Measurements from ENCODE around the gene MS4A2. TPM values are rescaled to one million over a fixed set of nuclear protein-coding genes. Genes with fewer than 3 reads are reported as not detected.

MS4A2 gene
- total RNA-seq, 1 experiment from 2014 or later, result not detected

- TF ChIP-seq TCF7L2 (IDR thresholded peaks at IDR 0.05; ENCODE audit: low read depth, low read length), result no peak
- no TSS peak for BruUV-seq (replicated peaks)
- no peaks in the 10 kb centered on the region for H3K4me1 ChIP-seq (ENCODE audit: control insufficient read depth, insufficient read depth, low read length)
- no peak overlapping the region for H3K4me3 ChIP-seq (ENCODE audit: low read depth in 2 of 2, low read length in 2 of 2)
- no peak overlapping the region for H3K27ac ChIP-seq (ENCODE audit: low read length)
- H3K36me3 ChIP-seq (ENCODE audit: control insufficient read depth, insufficient read depth, low read length), result no peaks in the 10 kb centered on the region
- no peaks in the 10 kb centered on the region for H3K27me3 ChIP-seq (ENCODE audit: control insufficient read depth, insufficient read depth, low read length)
- intact Hi-C loops (cut with micrococcal nuclease; ENCODE audit: unreplicated experiment), result no loop called here
- H3K9me3 ChIP-seq (ENCODE audit: control insufficient read depth, insufficient read depth, low read depth, low read length), result no peaks in the 10 kb centered on the region
- in situ Hi-C loops (cut with HindIII; ENCODE audit: low pct_unique_long_range_greater_than_20kb, low sequenced_read_pairs), result no loop called here
- ChIA-PET POLR2A (no interaction called here), CTCF (interaction anchor here (0.6 to 0.7 kb wide), 2 partner anchors 10 to 133 kb away, joined by 3 to 5 read pairs; no protein-coding TSS in a partner anchor)
- ATAC-seq, result no peak
- DNase-seq (ENCODE audit: low read depth, low spot score), result no peak
These were observed 29.9 kb downstream of the MS4A2 start for GRCh38 chr11:60118338-60118737.

- CTCF ChIA-PET, result no interaction called here
- no peaks in the 10 kb centered on the region for H3K27me3 ChIP-seq (ENCODE audit: control insufficient read depth, insufficient read depth, low read length)
- H3K4me3 ChIP-seq (ENCODE audit: low read depth in 2 of 2, low read length in 2 of 2), result no peak overlapping the region
- POLR2A ChIA-PET, result no interaction called here
- DNase-seq (ENCODE audit: low read depth, low spot score), result no peak
- intact Hi-C loops (cut with micrococcal nuclease; ENCODE audit: unreplicated experiment) (no loop called here), in situ Hi-C loops (cut with HindIII; ENCODE audit: low pct_unique_long_range_greater_than_20kb, low sequenced_read_pairs) (no loop called here)
- no peaks in the 10 kb centered on the region for H3K4me1 ChIP-seq (ENCODE audit: control insufficient read depth, insufficient read depth, low read length)
- H3K36me3 ChIP-seq (ENCODE audit: control insufficient read depth, insufficient read depth, low read length), result no peaks in the 10 kb centered on the region
- ATAC-seq, result no peak
- TF ChIP-seq REST (IDR thresholded peaks at IDR 0.05; ENCODE audit: insufficient read depth in 1 of 2, low read depth in 2 of 2, low read length in 1 of 2) (no peak), SIN3A (IDR thresholded peaks at IDR 0.05; ENCODE audit: borderline replicate concordance, insufficient read depth, low read depth, low read length) (no peak), TCF7L2 (IDR thresholded peaks at IDR 0.05; ENCODE audit: low read depth, low read length) (no peak)
- H3K27ac ChIP-seq (ENCODE audit: low read length), result no peak overlapping the region
- BruUV-seq (replicated peaks), result no TSS peak
- H3K9me3 ChIP-seq (ENCODE audit: control insufficient read depth, insufficient read depth, low read depth, low read length), result no peaks in the 10 kb centered on the region
These were observed 31.2 kb downstream of the MS4A2 start for GRCh38 chr11:60119710-60120109.

GRCh38 chr11:60121264-60121663 is 32.8 kb downstream of the MS4A2 start:
- no TSS peak for BruUV-seq (replicated peaks)
- Histone ChIP-seq H3K4me3 (ENCODE audit: low read depth in 2 of 2, low read length in 2 of 2) (no peak overlapping the region), H3K4me1 (ENCODE audit: control insufficient read depth, insufficient read depth, low read length) (no peaks in the 10 kb centered on the region), H3K27ac (ENCODE audit: low read length) (no peak overlapping the region), H3K9me3 (ENCODE audit: control insufficient read depth, insufficient read depth, low read depth, low read length) (no peaks in the 10 kb centered on the region), H3K36me3 (ENCODE audit: control insufficient read depth, insufficient read depth, low read length) (no peaks in the 10 kb centered on the region), H3K27me3 (ENCODE audit: control insufficient read depth, insufficient read depth, low read length) (no peaks in the 10 kb centered on the region)
- ATAC-seq (no peak), DNase-seq (ENCODE audit: low read depth, low spot score) (no peak)
- ChIA-PET CTCF (no interaction called here), POLR2A (no interaction called here)
- intact Hi-C loops (cut with micrococcal nuclease; ENCODE audit: unreplicated experiment), result no loop called here
- in situ Hi-C loops (cut with HindIII; ENCODE audit: low pct_unique_long_range_greater_than_20kb, low sequenced_read_pairs), result no loop called here
- no peak for TF ChIP-seq REST (IDR thresholded peaks at IDR 0.05; ENCODE audit: insufficient read depth in 1 of 2, low read depth in 2 of 2, low read length in 1 of 2)
- no peak for TF ChIP-seq POLR2AphosphoS5 (IDR thresholded peaks at IDR 0.05; ENCODE audit: low read depth, low read length)
- no peak for TF ChIP-seq TCF7L2 (IDR thresholded peaks at IDR 0.05; ENCODE audit: low read depth, low read length)
- TF ChIP-seq CTCF (IDR thresholded peaks at IDR 0.05), result no peak
- no peak for TF ChIP-seq SIN3A (IDR thresholded peaks at IDR 0.05; ENCODE audit: borderline replicate concordance, insufficient read depth, low read depth, low read length)

All from Panc1 (cell line).